OCI-LY7 (cell line): Measurements from ENCODE around the gene ITGA4. TPM values are rescaled to one million over a fixed set of nuclear protein-coding genes. Genes with fewer than 3 reads are reported as not detected.

Experiments
- BruUV-seq: library from RNA; stranded (reverse); fragments of 400-500 nt; replicated peaks from 2 replicates; lab custom pipeline; 2021; lab: Mats Ljungman, UMichigan
- CTCF ChIA-PET: fragments of 300-600 bp; sonication (Branson Sonifier 250); formaldehyde crosslinking; loops from one replicate; lab custom pipeline; 2022; ENCODE audit warnings: antibody characterized with exemption; ENCODE audit not compliant: unreplicated experiment; lab: Charles Lee
- POLR2A ChIA-PET: fragments of 300-600 bp; sonication (Branson Sonifier 250); formaldehyde crosslinking; loops from one replicate; lab custom pipeline; 2022; ENCODE audit warnings: antibody characterized with exemption; lab: Charles Lee
- DNase-seq: peaks from one replicate; pipeline ENCODE4 v3.0.0-alpha.2; 2015; ENCODE audit warnings: low spot score
- H2AFZ ChIP-seq: fragments of 200-600 bp; sonication (generic), shearing (Covaris generic); 2 replicates; pipeline ENCODE4 v1.6.1; 2014; ENCODE audit warnings: mild to moderate bottlenecking, antibody characterized with exemption, low read length, moderate library complexity
- H3K27ac ChIP-seq: fragments of 200-600 bp; sonication (generic); 2 replicates; pipeline ENCODE4 v1.5.1; 2014; ENCODE audit warnings: mixed run types, low read depth, mild to moderate bottlenecking, moderate library complexity, low read length, inconsistent platforms; ENCODE audit not compliant: poor library complexity, severe bottlenecking
- H3K36me3 ChIP-seq: fragments of 200-600 bp; sonication (generic); 2 replicates; pipeline ENCODE4 v1.6.1; 2014; ENCODE audit warnings: mild to moderate bottlenecking, antibody characterized with exemption, low read length, moderate library complexity, mixed read lengths; ENCODE audit not compliant: insufficient read depth
- H3K4me1 ChIP-seq: fragments of 200-600 bp; sonication (generic); 2 replicates; pipeline ENCODE4 v1.5.1; 2014; ENCODE audit warnings: mild to moderate bottlenecking, low read length; ENCODE audit not compliant: insufficient read depth, poor library complexity, severe bottlenecking
- H3K4me2 ChIP-seq: fragments of 200-600 bp; sonication (generic); 2 replicates; pipeline ENCODE4 v1.6.1; 2014; ENCODE audit warnings: mild to moderate bottlenecking, low read length
- H3K4me3 ChIP-seq: fragments of 200-600 bp; sonication (generic); 2 replicates; pipeline ENCODE4 v1.5.1; 2014; ENCODE audit warnings: mild to moderate bottlenecking, low read depth, low read length; ENCODE audit not compliant: poor library complexity, severe bottlenecking
- H3K79me2 ChIP-seq: fragments of 200-600 bp; sonication (generic); 2 replicates; pipeline ENCODE4 v1.6.1; 2016; ENCODE audit warnings: low read depth, mild to moderate bottlenecking, low read length, moderate library complexity, mixed read lengths; ENCODE audit not compliant: insufficient read depth
- H3K9me2 ChIP-seq: fragments of 200-600 bp; sonication (generic); 2 replicates; pipeline ENCODE4 v1.6.1; 2016; ENCODE audit warnings: mild to moderate bottlenecking, low read length, mixed read lengths; ENCODE audit not compliant: insufficient read depth
- H3K9me3 ChIP-seq: fragments of 200-600 bp; sonication (generic); 2 replicates; pipeline ENCODE4 v1.6.1; 2014; ENCODE audit warnings: mild to moderate bottlenecking, mixed run types, low read length, mixed read lengths
- H4K20me1 ChIP-seq: fragments of 200-600 bp; sonication (generic); 2 replicates; pipeline ENCODE4 v1.6.1; 2014; ENCODE audit warnings: mild to moderate bottlenecking, antibody characterized with exemption, low read length, moderate library complexity, mixed read lengths; ENCODE audit not compliant: insufficient read depth
- EZH2phosphoT487 ChIP-seq: fragments of 200-600 bp; sonication (generic); IDR thresholded peaks from 2 replicates; pipeline ENCODE4 v1.6.1; 2018; ENCODE audit warnings: low read depth, borderline replicate concordance, mild to moderate bottlenecking, mixed run types, antibody characterized with exemption, low read length, moderate library complexity, mixed read lengths
- intact Hi-C: fragments of 100-400 bp; cut with micrococcal nuclease; formaldehyde crosslinking; loops from one replicate; pipeline ENCODE4 v1.10.0; 2022; ENCODE audit not compliant: unreplicated experiment
- total RNA-seq, 2 experiments: library from RNA; depleted of rRNA in 1 of 2; stranded (reverse); fragments of >200 nt in 1 of 2; shearing (Covaris generic) in 1 of 2; gene quantifications; 2 replicates each; pipeline ENCODE4 v1.2.3, GENCODE V29; 2014 to 2022
- TF ChIP-seq, protein P1 (sequence below): fragments of 200-600 bp; sonication (generic); conservative IDR thresholded peaks from 2 replicates; pipeline ENCODE4 v1.5.1; 2014; ENCODE audit warnings: mild to moderate bottlenecking, antibody characterized with exemption, low read length, moderate library complexity, mixed read lengths

The ITGA4 gene
- total RNA-seq, 2 experiments from 2014 or later = 53.5 to 55.1 TPM

DNA sequence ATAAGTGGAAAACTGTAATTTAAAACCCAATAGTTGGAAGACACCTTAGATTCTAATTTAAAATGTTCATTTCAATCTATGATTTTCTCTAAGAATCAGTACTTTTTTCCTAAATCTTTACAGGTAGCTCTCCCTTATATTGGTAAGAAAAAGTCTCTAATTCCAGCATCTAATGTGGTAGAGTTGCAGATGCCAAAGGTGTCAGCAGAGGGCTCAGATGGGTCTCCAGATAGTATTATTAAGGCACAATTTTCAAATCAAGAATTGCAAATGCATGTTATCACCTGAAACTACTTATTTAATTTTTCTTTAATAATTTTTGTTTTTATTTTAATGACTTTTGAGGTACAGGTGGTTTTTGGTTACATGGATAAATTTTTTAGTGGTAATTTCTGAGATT lies 25.5 kb upstream of the ITGA4 start:
- ChIA-PET POLR2A (interaction anchor here (0.7 to 1.7 kb wide), 4 partner anchors 8 to 118 kb away, joined by 3 to 4 read pairs (median 4); no protein-coding TSS in a partner anchor), CTCF (interaction anchor here (0.7 kb wide), 1 partner anchor 10 kb away, joined by 3 read pairs; no protein-coding TSS in a partner anchor)
- TF ChIP-seq, protein P1, sequence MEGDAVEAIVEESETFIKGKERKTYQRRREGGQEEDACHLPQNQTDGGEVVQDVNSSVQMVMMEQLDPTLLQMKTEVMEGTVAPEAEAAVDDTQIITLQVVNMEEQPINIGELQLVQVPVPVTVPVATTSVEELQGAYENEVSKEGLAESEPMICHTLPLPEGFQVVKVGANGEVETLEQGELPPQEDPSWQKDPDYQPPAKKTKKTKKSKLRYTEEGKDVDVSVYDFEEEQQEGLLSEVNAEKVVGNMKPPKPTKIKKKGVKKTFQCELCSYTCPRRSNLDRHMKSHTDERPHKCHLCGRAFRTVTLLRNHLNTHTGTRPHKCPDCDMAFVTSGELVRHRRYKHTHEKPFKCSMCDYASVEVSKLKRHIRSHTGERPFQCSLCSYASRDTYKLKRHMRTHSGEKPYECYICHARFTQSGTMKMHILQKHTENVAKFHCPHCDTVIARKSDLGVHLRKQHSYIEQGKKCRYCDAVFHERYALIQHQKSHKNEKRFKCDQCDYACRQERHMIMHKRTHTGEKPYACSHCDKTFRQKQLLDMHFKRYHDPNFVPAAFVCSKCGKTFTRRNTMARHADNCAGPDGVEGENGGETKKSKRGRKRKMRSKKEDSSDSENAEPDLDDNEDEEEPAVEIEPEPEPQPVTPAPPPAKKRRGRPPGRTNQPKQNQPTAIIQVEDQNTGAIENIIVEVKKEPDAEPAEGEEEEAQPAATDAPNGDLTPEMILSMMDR = peak; percentile 62
- no peak for TF ChIP-seq EZH2phosphoT487
- no peak overlapping the region for H3K4me2 ChIP-seq
- H4K20me1 ChIP-seq = no peaks in the 10 kb centered on the region
- H3K4me1 ChIP-seq = peaks cover 4% of the 10 kb centered on the region
- DNase-seq = no peak
- no peak overlapping the region for H3K27ac ChIP-seq
- H3K36me3 ChIP-seq = no peaks in the 10 kb centered on the region
- H3K9me3 ChIP-seq = peaks cover 10% of the 10 kb centered on the region; the same call in 1 of the 2 replicates
- intact Hi-C loops = no loop called here
- no peaks in the 10 kb centered on the region for H3K79me2 ChIP-seq
- no peak overlapping the region for H3K4me3 ChIP-seq
- BruUV-seq = no TSS peak
- no peak overlapping the region for H2AFZ ChIP-seq
- no peaks in the 10 kb centered on the region for H3K9me2 ChIP-seq

DNA sequence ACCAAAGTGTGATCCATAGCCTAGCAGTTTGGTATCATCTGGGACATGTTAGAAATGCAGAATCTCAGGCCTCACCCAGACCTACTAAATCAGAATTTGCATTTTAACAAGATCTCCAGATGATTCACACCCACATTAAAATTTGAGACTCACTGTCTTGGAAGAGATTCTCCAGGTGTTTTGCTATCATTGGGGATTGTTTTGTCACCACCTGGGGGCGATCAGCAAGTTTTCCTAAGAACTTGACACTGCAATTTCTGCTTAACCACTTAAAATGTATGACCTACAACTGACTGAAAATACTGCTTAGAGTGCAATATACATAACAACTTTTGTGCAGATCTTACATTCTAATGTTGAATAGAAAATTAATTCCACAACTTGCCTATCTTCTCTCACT lies 18.9 kb upstream of the ITGA4 start:
- POLR2A ChIA-PET = interaction anchor here (1.0 to 3.6 kb wide), 3 partner anchors 17 to 132 kb away, joined by 5 to 19 read pairs (median 9); no protein-coding TSS in a partner anchor
- Histone ChIP-seq H3K4me3 (no peak overlapping the region), H4K20me1 (no peaks in the 10 kb centered on the region), H3K4me1 (peaks cover 15% of the 10 kb centered on the region), H3K36me3 (no peaks in the 10 kb centered on the region), H3K27ac (no peak overlapping the region), H3K9me2 (no peaks in the 10 kb centered on the region), H2AFZ (peak overlapping the region; percentile 50; the same call in 1 of the 2 replicates), H3K4me2 (0 out of 2 replicates have a peak overlapping the region, but pooled peaks have one; percentile 22), H3K79me2 (no peaks in the 10 kb centered on the region), H3K9me3 (peaks cover 2% of the 10 kb centered on the region; the same call in 1 of the 2 replicates)
- peak; percentile 74 for DNase-seq
- intact Hi-C loops = loop anchor here (2.0 kb wide), 1 partner anchor 19 kb away; the partner anchor contains the start of gene ITGA4
- TF ChIP-seq EZH2phosphoT487 = no peak
- TF ChIP-seq, protein P1 = peak; percentile 84
- CTCF ChIA-PET = no interaction called here
- BruUV-seq = no TSS peak

DNA sequence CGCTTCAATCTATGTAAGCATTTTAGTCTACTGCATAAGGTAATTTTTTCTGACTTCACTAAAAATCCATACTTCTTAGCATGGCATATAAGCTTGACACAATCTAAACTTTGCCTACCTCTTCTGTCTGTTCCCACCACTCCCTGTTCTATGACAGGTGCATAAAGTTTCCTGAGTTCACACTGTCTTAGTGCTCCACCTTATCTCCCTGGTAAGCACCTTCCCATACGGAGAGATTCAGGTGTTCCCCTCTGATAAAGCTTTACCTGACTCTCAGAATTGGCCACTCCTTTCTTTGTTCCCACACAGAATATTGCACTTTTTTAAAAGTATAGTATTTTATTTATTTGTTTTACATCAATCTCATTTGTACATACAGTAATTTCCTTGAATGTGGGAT lies 16.8 kb upstream of the ITGA4 start:
- Histone ChIP-seq H3K4me2 (no peak overlapping the region), H3K27ac (no peak overlapping the region), H3K9me2 (no peaks in the 10 kb centered on the region), H3K79me2 (no peaks in the 10 kb centered on the region), H2AFZ (no peak overlapping the region), H4K20me1 (no peaks in the 10 kb centered on the region), H3K36me3 (no peaks in the 10 kb centered on the region), H3K4me3 (no peak overlapping the region), H3K4me1 (peaks cover 15% of the 10 kb centered on the region), H3K9me3 (no peaks in the 10 kb centered on the region)
- ChIA-PET POLR2A (interaction anchor here (1.0 to 3.6 kb wide), 7 partner anchors 9 to 136 kb away, joined by 3 to 19 read pairs (median 4); partner anchors contain the start of gene ITGA4), CTCF (no interaction called here)
- no TSS peak for BruUV-seq
- intact Hi-C loops = no loop called here
- TF ChIP-seq EZH2phosphoT487 = no peak
- TF ChIP-seq, protein P1 = no peak
- no peak for DNase-seq
